Esophagus mucosa (tissue), 1 donor: ENCODE data around the gene PSMD2. TPM values are rescaled to one million over a fixed set of nuclear protein-coding genes. Genes with fewer than 3 reads are reported as not detected.

ENCODE experiments used
- ATAC-seq: fragments of 200-7000 bp; cut with Tn5 transposase; one replicate; pipeline ENCODE4 v1.9.1; 2020
- total RNA-seq: library from RNA; stranded (reverse); gene quantifications from one replicate; pipeline ENCODE4 v1.2.4, GENCODE V29; 2023
- donor health status: DM: yes; HTN: yes; CAD: no.

The PSMD2 gene
- total RNA-seq, 1 donor from 2014 or later, result 126 TPM

DNA sequence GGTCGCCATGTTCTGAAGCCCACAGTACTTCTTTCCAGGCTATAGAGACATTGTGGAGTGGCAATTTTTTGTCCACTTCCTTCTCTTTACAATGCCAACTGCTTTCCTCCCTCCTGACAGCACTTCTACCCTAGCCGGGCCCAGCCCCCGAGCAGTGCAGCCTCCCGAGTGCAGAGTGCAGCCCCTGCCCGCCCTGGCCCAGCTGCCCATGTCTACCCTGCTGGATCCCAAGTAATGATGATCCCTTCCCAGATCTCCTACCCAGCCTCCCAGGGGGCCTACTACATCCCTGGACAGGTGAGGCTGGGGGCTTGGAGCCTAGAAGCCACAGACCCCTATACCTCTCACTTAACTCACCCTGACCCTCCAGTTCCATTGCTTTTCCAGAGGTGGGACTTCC lies 18.2 kb downstream of the PSMD2 start:
- ATAC-seq, result no peak

GRCh38 chr3:184320104-184320445 lies 21.0 kb downstream of the PSMD2 start:
- ATAC-seq, result peak; percentile 86

GRCh38 chr3:184321666-184322065 lies 22.6 kb downstream of the PSMD2 start:
- ATAC-seq, result no peak

DNA sequence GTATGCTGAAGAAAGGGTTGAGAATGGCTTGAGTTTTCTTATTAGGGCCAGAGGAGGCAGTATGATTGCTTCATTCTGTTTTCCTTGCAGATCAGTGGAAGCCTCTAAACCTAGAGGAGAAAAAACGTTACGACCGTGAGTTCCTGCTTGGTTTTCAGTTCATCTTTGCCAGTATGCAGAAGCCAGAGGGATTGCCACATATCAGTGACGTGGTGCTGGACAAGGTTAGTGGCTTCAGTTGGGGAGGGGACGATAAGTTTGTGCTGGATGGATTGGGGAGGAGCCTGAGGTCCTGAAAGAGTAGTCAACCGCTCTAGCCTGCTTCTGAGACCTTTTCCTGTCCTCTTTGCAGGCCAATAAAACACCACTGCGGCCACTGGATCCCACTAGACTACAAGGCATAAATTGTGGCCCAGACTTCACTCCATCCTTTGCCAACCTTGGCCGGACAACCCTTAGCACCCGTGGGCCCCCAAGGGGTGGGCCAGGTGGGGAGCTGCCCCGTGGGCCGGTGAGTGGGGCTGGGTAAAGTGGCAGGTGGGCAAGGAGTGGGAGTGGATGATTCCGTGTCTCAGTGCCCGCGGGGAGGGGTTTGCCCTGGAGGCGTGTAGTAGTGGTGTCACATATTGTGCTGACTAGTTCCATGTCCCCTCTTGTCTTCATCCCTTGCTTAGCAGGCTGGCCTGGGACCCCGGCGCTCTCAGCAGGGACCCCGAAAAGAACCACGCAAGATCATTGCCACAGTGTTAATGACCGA lies 23.9 kb downstream of the PSMD2 start:
- no peak for ATAC-seq

- ATAC-seq, result no peak
Measured at GRCh38 chr3:184323696-184324095, 24.7 kb downstream of the PSMD2 start.

- no peak for ATAC-seq
Measured at GRCh38 chr3:184325269-184325668, 26.2 kb downstream of the PSMD2 start.

- peak; percentile 17 for ATAC-seq
Measured at GRCh38 chr3:184325715-184326369, 26.8 kb downstream of the PSMD2 start.

DNA sequence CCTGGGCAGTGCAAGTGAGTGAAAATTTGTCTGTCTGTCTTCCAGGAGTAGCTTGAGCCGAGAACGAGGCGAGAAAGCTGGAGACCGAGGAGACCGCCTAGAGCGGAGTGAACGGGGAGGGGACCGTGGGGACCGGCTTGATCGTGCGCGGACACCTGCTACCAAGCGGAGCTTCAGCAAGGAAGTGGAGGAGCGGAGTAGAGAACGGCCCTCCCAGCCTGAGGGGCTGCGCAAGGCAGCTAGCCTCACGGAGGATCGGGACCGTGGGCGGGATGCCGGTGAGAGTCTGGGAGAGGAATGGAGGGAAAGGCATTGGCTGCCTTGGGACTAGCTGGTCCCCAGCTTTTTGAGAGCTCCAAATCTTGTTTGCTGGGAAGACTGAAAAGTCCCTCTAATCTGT lies 28.1 kb downstream of the PSMD2 start:
- ATAC-seq, result no peak

- ATAC-seq, result no peak
Measured at GRCh38 chr3:184328516-184328915, 29.5 kb downstream of the PSMD2 start.

- ATAC-seq, result no peak
Measured at GRCh38 chr3:184332370-184333090, 33.5 kb downstream of the PSMD2 start.

- ATAC-seq, result no peak
Measured at GRCh38 chr3:184333190-184333589, 34.1 kb downstream of the PSMD2 start.

DNA sequence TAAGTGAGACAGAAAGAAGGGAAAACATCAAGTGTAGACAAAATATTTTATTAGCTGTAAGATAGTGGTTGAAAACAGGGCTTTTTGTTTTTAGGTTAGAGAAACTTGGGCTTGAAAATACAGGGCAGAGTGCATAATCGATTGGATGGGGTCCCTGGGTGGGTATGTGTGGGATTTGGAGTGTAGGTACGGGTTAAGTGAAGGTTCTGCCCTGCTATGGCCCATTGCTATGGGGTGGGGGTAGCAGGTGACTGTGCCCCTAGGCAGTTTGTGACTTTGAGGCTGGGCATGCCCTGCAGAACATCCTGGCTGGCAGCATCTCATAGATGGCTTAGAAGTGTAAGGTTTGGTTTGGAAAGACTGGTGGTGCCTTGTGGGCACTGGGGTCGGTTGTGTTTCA lies 34.7 kb downstream of the PSMD2 start:
- no peak for ATAC-seq

- peak; percentile 49 for ATAC-seq
Measured at GRCh38 chr3:184334470-184335158, 35.6 kb downstream of the PSMD2 start.

- ATAC-seq, result no peak
Measured at GRCh38 chr3:184335291-184335660, 36.2 kb downstream of the PSMD2 start.

GRCh38 chr3:184335661-184336546 lies 36.9 kb downstream of the PSMD2 start:
- peak; percentile 75 for ATAC-seq

DNA sequence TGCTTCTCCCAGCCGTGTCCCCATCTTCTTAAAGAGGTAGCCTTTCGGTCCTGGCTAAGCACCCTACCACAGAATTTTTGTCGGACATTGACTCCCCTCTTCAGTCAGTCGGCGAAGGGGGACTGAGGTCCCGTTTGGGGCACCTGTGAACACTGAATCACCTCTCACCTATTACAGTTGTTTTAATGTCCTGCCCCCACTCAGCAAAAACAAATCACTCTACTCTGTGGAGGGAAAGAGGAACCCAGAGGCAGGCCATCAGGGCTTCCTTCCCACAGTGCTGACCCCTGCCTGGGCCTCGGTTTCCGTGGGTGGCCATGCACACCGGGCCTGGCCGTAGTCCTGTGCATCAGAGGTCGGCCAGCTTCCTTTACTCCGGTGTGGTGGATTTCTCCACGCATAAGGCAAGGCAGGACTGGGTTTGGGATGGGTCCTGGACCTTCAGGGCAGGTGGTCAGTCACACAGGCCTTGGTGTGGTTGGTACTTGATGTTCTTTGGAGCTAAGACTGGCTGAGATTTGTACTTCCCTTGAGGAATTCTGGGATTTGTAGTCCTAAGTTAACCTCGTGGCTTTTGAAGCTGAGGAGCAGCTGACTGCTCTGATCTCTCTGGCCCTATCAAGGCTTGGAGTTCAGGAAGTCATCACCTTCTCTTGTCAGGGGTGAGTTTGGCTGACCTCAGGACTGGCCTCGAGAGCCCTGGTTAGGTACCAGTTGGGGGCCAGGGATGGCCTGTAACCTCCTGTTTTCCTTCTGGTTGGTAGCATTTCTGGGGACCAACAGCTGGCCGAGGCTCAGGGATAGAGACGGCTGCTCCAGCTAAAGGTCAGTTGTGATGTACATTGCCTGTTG lies 37.7 kb downstream of the PSMD2 start:
- peak; percentile 1 for ATAC-seq

DNA sequence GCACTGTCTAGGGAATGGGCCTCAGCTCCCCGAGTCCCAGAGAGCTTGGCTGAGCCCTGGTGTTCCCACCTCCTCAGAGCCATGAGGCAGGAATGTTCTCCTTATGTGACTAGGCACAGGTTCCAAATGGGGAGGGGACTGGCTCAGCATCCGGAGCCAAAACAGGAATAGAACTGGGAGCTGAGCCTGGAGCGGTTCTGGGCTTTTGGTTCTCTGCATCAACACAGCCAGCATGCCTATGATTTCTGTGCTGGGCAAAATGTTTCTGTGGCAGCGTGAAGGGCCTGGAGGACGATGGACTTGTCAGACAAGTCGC lies 38.3 kb downstream of the PSMD2 start, which contains the start of gene FAM131A:
Gene FAM131A (plus strand): TSS at position 202 of the 316 bp plus-strand sequence. CDS start 31 bp downstream, at position 233.
- ATAC-seq, result no peak

DNA sequence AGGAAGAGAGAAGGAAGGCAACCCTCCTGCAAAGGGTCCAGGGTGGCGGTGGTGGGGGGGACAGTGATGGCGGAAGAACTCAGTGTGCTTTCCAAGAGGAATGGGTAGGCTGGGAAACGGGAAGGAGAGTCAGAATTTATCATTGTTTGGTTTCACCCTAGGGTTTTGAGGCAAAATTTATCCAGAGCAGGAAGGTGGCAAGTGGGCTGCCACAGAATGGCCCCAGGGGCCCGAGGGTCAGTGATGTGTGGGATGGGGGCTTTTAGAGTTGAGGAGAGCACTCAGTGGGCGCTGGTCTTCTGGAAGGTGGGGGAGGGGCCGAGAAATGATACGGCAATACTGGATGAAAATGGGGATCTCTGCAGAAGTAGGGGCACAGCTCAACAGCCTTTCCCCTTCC lies 38.9 kb downstream of the PSMD2 start:
- no peak for ATAC-seq

DNA sequence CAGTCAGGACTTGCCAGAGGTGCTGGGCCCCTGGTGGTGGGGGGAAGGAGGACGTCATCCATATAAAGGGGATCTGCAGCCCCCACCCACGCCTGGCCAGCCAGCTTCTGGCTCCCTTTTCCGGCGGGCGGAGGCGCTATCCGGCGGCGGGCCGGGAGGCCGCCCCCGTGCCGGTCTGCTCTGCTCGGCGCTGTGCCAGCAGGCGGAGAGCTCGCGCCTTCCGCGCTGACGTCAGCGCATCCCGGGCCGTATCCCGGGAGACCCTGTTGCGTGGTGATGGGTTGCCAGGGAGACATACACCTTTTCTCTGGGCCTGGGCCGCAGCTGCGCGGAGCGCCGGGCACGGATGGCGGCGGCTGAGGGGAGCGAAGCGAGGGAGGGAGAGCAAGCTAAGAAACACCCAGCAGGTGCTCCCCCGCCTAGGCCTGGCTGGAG lies 39.5 kb downstream of the PSMD2 start:
- ATAC-seq, result peak; percentile 10

DNA sequence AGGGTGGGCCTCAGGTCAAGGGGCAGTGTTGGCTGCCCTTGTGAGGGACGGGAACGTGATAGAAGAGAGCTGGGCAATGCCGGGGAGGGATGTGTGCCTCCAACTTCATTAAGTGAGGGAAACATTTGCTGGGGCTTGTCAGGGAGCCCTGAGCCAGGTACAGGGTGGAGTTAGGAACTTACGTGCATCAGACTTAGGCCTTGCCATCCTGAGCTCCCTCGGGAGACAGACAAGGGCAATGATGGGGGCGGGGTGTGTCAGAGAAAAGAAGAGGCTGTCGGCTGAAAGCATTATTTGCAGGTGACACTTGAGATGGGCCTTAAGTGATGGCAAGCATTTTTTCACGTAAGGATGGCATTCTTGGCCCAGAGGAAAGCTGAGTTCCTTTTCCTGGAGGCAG lies 40.0 kb downstream of the PSMD2 start:
- no peak for ATAC-seq
